Right lung (tissue), 5 donors: Measurements from ENCODE around the gene PPP2R5D. TPM values are rescaled to one million over a fixed set of nuclear protein-coding genes. Genes with fewer than 3 reads are reported as not detected.
A peak's percentile ranks its signal among the peaks of the same experiment; 100 is the strongest.
"Not testable (repeated sequence)": the region's sequence is repeated elsewhere in the genome, so short reads cannot be mapped to it uniquely, and the experiment has no call there.

Experiments used
- DNase-seq, 2 donors: peaks; one replicate each; pipeline ENCODE4 v3.0.0-alpha.2; 2013
- polyA plus RNA-seq, 5 donors: library from polyadenylated mRNA; unstranded; fragments of 120-200 nt; gene quantifications; one replicate each; pipeline versions ENCODE4 v1.2.1 to v1.2.3, GENCODE V29; 2013; ENCODE audit warnings: inconsistent platforms in 1 of 5, low replicate concordance in 1 of 5; ENCODE audit not compliant: insufficient read length in 5 of 5, insufficient read depth in 1 of 5

Gene PPP2R5D
- polyA plus RNA-seq, 5 donors: 60.3 to 71.3 (median 64.4) TPM

- peak in 1 of 2 donors; percentile 24 for DNase-seq
Observed at GRCh38 chr6:42987533-42988451, 3.4 kb downstream of the PPP2R5D start.

GRCh38 chr6:42988486-42989020 lies 4.2 kb downstream of the PPP2R5D start:
- no peak for DNase-seq

DNA sequence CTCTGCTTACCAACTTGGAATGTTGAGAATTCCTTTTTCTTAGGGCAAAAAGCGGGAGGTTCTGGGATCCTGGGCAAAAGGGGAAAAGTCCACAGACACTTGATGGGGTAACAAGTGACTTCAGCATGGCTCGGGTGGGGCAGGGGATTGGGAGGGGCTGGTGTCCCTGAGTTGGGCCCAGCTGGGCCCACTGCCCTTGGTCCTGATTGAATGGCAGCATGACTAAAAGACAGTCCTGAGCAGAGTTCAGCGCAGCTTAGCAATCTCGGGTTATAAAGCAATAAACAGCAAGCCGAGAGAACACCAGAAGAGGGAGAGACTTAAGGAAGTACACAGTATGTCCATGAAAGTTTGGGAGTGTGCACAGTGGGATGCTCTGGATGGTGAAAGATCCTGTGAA lies 5.6 kb downstream of the PPP2R5D start:
- DNase-seq: no peak

DNA sequence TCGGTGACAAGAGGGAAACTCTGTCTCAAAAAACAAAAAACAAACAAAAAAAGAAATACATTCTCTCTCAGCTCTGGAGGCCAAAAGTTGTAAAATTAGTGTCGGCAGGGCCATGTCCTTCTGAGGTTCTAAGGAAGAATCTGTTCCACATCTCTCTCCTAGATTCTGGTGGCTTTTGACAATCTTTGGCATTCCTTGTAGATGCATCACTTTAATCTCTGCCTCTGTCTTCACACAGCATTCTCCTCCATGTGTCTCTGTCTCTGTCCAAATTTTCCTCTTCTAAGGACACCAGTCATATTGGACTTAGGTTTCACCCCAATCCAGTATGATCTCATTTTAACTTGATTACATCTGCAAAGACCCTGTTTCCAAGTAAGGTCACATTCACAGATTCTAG lies 9.1 kb downstream of the PPP2R5D start:
- no peak for DNase-seq

DNA sequence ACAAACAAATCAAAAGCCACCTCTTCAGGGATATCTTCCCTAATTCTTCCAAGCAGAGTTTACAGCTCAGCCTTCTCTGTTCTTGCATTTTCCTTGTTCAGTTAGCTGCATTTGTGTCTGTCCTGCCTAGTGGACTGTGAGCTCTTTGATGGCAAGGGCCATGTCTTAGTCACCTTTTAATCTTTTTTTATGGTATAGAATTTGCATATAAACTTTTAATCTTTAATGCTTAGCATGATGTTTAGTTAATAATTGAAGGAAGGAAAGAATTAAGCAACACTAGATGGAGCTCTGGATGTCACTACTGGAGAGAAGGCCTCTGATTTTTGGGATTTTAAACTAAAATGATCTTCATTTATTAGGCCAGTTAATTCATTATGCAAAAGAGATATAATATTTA lies 12.1 kb downstream of the PPP2R5D start:
- no peak for DNase-seq

DNA sequence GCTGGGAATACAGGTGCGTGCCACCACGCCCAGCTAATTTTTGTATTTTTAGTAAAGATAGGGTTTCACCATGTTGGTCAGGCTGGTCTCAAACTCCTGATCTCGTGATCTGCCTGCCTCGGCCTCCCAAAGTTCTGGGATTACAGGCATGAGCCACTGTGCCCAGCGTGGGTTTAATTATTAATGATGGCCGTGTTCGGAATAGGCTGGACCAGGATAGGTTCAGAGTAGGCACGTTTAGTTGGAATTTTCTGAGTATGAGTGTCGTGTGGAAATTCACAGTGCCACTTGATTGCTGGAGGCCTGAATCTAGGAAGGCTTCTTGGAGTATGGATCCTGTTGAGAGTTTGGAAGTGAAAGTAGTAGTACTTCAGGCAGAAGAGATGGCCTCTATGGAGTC lies 13.8 kb downstream of the PPP2R5D start:
- DNase-seq: not testable (repeated sequence)

DNA sequence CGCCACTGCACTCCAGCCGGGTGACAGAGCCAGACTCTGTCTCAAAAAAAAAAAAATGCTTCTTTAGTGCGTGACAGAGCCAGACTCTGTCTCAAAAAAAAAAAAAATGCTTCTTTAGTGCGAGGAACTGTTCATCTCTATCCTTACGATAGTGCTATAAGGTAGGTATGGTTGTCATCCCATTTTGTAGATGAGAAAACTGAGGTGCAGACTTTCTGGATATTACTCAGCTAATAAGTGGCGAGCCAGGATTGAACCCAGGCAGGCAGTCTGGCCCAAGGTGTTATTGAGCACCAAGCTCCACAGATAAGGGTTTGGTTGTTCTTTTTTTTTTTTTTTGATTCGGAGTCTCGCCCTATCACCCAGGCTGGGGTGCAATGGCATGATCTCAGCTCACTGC lies 17.5 kb downstream of the PPP2R5D start:
- DNase-seq: no peak

DNA sequence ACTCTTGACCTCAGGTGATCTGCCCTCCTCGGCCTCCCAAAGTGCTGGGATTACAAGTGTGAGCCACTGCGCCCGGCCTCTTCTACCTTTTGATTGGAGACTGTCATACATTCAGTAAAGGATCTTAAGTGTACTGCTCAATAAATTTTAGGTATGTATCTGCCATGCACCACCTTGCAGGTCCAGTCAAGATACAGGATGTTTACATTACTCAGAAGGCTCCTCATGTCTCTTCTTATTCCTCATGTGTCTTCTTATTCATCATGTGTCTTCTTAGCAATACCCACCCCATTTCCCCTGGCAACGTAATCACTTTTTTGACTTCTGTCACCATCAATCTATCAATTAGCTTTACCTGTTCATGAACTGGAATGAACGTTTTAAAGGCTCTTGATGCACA lies 21.5 kb downstream of the PPP2R5D start:
- no peak for DNase-seq

- DNase-seq: no peak
Observed at GRCh38 chr6:43006251-43006650, 21.9 kb downstream of the PPP2R5D start.

DNA sequence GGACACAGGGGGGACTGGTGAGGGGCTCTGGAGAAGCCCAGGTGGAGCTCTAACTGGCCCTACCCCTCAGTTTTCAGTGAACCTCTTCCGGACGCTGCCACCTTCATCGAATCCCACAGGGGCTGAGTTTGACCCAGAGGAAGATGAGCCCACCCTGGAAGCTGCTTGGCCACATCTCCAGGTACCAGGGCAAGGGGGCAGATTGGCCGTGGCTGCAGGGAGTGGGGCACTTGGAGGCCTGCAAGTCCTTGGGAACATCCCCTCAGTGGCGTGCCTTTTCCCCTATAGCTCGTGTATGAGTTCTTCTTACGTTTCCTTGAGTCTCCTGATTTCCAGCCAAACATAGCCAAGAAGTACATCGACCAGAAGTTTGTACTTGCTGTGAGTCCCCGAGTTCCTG lies 22.8 kb downstream of the PPP2R5D start:
- DNase-seq: no peak

GRCh38 chr6:43009124-43009523 lies 24.8 kb downstream of the PPP2R5D start:
- DNase-seq: no peak

- no peak for DNase-seq
Observed at GRCh38 chr6:43011207-43011606, 26.8 kb downstream of the PPP2R5D start.

DNA sequence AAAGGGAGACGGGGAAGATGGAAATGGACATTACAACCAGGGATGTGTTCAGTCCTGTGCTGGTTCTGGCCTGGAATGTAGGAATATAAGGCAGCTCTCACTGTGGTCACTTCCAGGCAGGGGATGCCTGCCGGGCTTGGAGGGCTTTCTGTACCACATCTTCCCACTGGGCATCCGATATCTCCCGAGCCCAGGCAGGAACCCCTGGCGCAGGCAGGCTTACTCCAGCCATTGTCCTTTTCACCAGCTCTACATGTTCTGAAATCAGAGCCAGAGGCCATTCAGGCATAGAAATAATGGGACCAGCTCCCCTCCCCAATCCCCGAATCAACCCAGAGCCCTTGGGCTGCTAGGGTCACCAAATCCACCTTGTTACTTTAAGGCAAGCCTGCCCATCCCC lies 28.0 kb downstream of the PPP2R5D start:
- DNase-seq: no peak

DNA sequence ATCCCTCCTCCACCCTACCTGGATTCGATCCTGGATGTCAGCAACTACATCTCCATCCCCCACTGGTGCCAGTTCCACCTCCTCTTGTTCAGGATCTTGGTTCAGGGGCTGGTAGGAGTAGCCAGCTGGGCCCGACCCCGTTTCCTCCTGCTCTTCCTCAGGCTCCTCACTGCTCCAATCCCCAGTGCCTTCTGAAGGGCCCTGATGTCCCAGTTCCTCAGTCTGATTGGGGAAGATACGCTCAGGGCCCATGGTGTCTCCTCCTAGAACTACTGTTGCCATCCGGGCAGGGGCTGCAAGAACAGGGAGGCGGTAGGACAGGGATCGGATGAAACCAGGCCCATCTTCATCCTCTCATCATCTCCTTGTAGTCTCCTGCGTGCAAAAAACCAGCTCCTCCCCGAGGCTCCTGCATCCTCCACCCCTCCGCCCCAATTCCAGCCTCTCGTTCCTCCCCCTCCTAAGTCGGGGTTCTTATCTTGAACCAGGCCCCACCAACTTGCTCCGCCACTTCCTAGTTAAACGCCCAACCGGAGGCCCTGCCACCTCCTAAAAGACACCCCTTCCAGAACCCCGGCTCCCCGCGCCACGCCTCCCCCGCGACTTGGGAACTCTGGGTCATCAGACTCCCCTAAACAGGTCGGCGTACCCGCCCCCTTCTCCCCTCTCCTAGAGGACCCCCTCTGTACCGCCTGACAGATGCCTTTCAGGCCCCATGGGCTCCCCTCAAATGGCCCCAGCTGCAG lies 28.9 kb downstream of the PPP2R5D start:
- peak in 1 of 2 donors; percentile 2 for DNase-seq

GRCh38 chr6:43013843-43014433 lies 29.6 kb downstream of the PPP2R5D start, which contains the start of the genes KLHDC3 and MEA1:
Gene KLHDC3, plus strand, starts transcription at chr6:43014249. Its CDS starts 2,944 bp downstream, at chr6:43017193.
Gene MEA1, minus strand, starts transcription at chr6:43013946. Its CDS starts 133 bp downstream, at chr6:43013813.
- peak; percentile 99 for DNase-seq

DNA sequence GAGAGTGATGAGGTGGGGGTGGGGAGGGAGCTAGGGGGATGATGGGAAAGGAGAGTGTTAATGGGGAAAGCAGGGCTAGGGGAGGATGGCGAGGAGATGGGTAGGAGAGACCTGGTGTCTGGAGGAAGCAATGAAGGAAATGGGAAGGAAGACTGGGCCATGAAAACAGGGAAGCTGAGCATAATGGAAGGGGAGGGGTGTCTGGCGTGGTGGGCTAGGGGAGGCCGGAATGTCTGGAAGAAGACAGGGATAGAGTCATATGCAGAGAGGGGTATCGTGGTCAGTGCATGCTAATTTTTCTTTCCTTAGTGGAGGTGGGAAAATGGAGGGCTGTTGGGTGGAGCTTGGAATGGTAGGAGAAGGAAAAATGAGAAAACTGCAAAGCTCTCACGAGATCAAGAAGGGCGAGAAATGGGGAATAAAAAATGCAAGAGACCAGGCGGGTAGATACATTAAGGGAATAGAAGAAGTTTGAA lies 30.1 kb downstream of the PPP2R5D start:
- DNase-seq: peak in 1 of 2 donors; percentile 7

DNA sequence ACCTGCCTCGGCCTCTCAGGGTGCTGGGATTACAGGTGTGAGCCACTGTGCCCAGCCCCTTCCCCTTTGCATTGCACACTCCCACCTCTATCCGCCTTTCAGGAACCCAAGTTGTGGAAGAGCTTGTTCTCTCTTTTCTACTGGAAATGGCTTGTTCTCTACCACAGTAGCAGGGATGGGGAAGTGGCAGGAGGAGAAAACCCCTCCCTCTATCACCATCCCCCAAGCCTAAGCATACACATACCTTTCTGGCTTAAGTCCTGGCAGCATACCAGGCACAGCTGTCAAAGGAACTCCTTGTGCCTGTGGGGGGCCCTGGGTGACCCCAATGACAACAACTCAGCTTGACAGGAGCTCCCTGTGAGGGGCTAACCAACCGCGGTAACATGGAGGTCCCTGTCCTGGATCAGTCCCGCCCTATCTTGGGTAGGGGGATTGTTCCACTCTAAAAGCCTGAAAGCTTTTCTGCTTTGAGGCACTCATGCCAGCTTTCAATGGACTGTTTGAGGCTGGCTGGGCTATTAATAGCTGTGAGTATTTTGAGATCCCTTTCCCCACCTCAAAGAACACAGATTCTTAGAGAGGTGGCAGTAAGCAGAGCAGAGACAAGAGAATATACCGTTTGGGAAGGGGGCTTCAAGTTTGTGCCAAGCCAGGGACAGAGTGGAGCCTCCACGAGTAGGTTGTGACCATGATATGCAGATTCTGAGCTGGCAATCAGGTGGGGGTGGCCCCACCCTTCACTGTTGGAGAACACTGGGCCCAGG lies 32.0 kb downstream of the PPP2R5D start:
- DNase-seq: no peak

DNA sequence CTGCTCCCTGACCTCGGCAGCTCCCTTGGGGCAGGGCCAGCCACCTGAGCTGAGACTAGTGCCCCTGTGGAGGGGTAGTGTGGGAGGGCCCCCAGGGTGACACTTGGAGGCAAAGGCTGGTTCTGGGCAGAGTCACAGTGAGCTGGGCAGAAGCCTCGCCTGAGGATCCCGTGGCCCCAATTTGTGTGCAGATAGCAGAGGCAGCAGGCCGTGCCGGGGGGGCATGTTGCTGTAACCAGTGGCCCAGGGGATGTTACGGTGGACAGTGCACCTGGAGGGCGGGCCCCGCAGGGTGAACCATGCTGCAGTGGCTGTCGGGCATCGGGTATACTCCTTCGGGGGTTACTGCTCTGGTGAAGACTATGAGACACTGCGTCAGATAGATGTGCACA lies 32.6 kb downstream of the PPP2R5D start:
- no peak for DNase-seq

DNA sequence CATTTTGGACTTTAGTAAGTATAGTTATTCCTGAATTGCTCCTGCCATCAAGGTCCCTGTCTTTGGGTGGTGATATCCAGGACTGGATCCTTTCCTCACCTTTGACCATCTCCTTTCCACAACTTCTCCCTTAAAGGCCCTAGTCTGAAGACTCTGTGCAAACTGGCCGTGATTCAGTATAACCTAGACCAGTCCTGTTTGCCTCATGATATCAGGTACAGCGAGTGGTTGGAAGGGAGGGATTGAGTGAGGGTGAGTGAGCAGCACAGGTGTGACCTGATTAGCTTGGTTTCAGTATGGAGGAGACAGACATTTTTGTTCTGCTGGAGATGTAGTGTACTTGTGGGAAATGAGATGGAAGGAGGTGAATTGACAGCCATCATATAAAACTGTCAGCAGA lies 34.8 kb downstream of the PPP2R5D start:
- no peak for DNase-seq

GRCh38 chr6:43020052-43020705 lies 35.8 kb downstream of the PPP2R5D start:
- no peak for DNase-seq

- no peak for DNase-seq
Observed at GRCh38 chr6:43020847-43021246, 36.5 kb downstream of the PPP2R5D start.
